H1 (cell line): ENCODE measurements around the gene GRK5. TPM values are rescaled to one million over a fixed set of nuclear protein-coding genes. Genes with fewer than 3 reads are reported as not detected.

ENCODE experiments used
- CHD7 ChIP-seq: fragments of 300-600 bp; sonication (generic); IDR thresholded peaks from 2 replicates; pipeline ENCODE4 v1.7.1; 2012; ENCODE audit warnings: low read length, moderate library complexity, mild to moderate bottlenecking, inconsistent platforms; ENCODE audit not compliant: insufficient replicate concordance
- CTBP2 ChIP-seq: IDR thresholded peaks from 2 replicates; pipeline ENCODE4 v1.7.0; 2011; ENCODE audit warnings: borderline replicate concordance, mild to moderate bottlenecking, moderate library complexity, mixed read lengths, low read length; ENCODE audit not compliant: insufficient read depth, insufficient read length
- FOSL1 ChIP-seq: IDR thresholded peaks from 2 replicates; pipeline ENCODE4 v1.6.1; 2011; ENCODE audit warnings: mild to moderate bottlenecking, low read depth, low read length, moderate library complexity; ENCODE audit not compliant: insufficient read depth
- JUND ChIP-seq: IDR thresholded peaks from 2 replicates; pipeline ENCODE4 v1.6.1; 2011; ENCODE audit warnings: mild to moderate bottlenecking, improper control_type of control experiment, low read length
- KDM4A ChIP-seq: IDR thresholded peaks from one replicate; pipeline ENCODE4 v1.7.1; 2012; ENCODE audit warnings: low read depth, mild to moderate bottlenecking, moderate library complexity, low read length, inconsistent platforms; ENCODE audit not compliant: severe bottlenecking
- TAF1 ChIP-seq: IDR thresholded peaks from 2 replicates; pipeline ENCODE4 v1.6.1; 2011; ENCODE audit warnings: mild to moderate bottlenecking, low read depth, low read length
- polyA plus RNA-seq, 7 experiments: library from polyadenylated mRNA; depleted of rRNA in 3 of 7; stranded (reverse) in 5 of 7; unstranded in 2 of 7; fragments of >200 nt in 5 of 7; fragments of 200-250 nt in 2 of 7; gene quantifications; 1 replicate in 5 of 7; 2 replicates in 1 of 7; 4 replicates in 1 of 7; pipeline versions ENCODE4 v1.2.1 to v1.2.3, GENCODE V29; 2011 to 2013; ENCODE audit warnings: missing spikeins in 2 of 7, mixed read lengths in 2 of 7
- total RNA-seq: library from RNA; stranded (reverse); fragmentation: NEBNext Ultra II Directional; extraction: Animal tissue kit (Norgen Biotek cat#: 25700); gene quantifications from 2 replicates; pipeline ENCODE4 v1.2.1, GENCODE V29; 2021

GRK5 gene
- total and polyA plus RNA-seq, 2 of the 8 experiments (the other 6 are each of a cell fraction or from before 2014, with no cell fraction given): 0.54 to 2.5 TPM

- TF ChIP-seq FOSL1: no peak
- no peak for TF ChIP-seq CTBP2
- TF ChIP-seq TAF1: no peak
- no peak for TF ChIP-seq CHD7
- no peak for TF ChIP-seq JUND
- no peak for TF ChIP-seq KDM4A
Observed at GRCh38 chr10:119288574-119289001, 81.2 kb downstream of the GRK5 start (continued).
